Skeletal muscle satellite cell (primary cell): ENCODE results near the gene AIFM3.
A peak's percentile ranks its signal among the peaks of the same experiment; 100 is the strongest.

ENCODE experiments used
- H3K27me3 ChIP-seq: 2 replicates; pipeline ENCODE4 v1.7.0; 2013; ENCODE audit warnings: low read length; ENCODE audit not compliant: control insufficient read depth, insufficient read depth
- H3K36me3 ChIP-seq: 2 replicates; pipeline ENCODE4 v1.7.0; 2013; ENCODE audit warnings: mild to moderate bottlenecking, control low read depth, low read length; ENCODE audit not compliant: insufficient read depth
- H3K4me1 ChIP-seq: 2 replicates; pipeline ENCODE4 v1.7.0; 2013; ENCODE audit warnings: low read length; ENCODE audit not compliant: control insufficient read depth, insufficient read depth
- H3K4me2 ChIP-seq: 2 replicates; pipeline ENCODE4 v1.7.0; 2013; ENCODE audit warnings: mild to moderate bottlenecking, low read length
- H3K4me3 ChIP-seq: 2 replicates; pipeline ENCODE4 v1.7.0; 2013; ENCODE audit warnings: low read length
- H3K9ac ChIP-seq: 2 replicates; pipeline ENCODE4 v1.7.0; 2013; ENCODE audit warnings: mild to moderate bottlenecking, low read depth, low read length, moderate library complexity
- H3K9me3 ChIP-seq: replicated peaks from 2 replicates; pipeline ENCODE4 v1.7.0; 2013; ENCODE audit warnings: mild to moderate bottlenecking, control low read depth, low read length

The AIFM3 gene

DNA sequence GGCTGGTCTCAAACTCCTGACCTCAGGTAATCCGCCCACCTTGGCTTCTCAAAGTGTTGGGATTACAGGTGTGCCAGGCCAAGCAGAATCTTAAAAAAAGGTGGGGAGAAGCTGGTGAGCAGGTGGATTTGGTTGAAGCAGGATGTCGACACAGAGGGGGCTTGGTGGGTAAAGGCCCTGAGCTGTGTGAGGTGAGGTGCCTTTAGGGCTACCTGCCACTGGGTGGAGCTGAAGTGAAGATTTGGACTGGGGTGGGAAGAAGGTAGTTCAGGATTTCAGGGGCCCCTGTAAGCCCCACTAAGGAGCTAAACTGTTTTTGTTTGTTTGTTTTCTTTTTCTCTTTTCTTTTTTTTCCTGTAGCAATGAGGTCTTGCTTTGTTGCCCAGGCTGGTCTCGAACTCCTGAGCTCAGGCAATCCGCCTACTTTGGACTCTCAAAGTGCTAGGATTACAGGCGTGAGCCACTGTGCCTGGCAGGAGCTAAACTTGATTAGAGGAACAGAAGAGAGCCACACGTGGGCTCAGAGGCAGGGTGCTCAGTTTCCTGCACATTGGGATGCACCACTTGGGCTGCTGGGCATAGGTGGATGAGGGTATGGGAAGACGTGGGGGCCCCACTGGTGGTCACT lies 53.9 kb downstream of the AIFM3 start:
- peaks cover 6% of the 10 kb centered on the region for H3K4me1 ChIP-seq
- H3K9ac ChIP-seq = no peak overlapping the region
- H3K36me3 ChIP-seq = no peaks in the 10 kb centered on the region
- H3K27me3 ChIP-seq = peaks cover 4% of the 10 kb centered on the region
- no peak overlapping the region for H3K4me2 ChIP-seq
- no peak overlapping the region for H3K4me3 ChIP-seq
- H3K9me3 ChIP-seq = no peaks in the 10 kb centered on the region

DNA sequence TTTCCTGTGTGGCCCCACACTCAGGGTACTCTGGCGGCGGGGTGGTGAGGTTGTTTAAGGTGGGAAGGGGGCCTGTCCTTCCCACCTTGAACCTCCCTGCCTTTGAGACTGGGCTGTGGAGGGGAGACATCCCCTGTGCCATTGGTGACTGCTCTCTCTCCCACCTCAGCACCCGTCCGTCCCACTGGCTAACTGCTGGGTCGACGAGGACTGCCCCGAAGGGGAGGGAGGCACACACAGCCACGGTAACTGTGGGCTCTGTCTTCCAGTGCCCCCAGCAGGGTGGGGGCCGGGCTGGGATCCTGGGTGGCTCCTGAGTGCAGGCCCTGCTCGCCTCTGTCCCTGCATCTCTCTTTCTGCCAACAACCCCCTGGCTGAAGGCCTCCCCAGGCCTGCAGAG lies 55.5 kb downstream of the AIFM3 start:
- Histone ChIP-seq H3K4me2 (no peak overlapping the region), H3K4me1 (peaks cover 6% of the 10 kb centered on the region), H3K9me3 (no peaks in the 10 kb centered on the region), H3K9ac (no peak overlapping the region), H3K27me3 (peaks cover 12% of the 10 kb centered on the region), H3K36me3 (no peaks in the 10 kb centered on the region), H3K4me3 (no peak overlapping the region)

DNA sequence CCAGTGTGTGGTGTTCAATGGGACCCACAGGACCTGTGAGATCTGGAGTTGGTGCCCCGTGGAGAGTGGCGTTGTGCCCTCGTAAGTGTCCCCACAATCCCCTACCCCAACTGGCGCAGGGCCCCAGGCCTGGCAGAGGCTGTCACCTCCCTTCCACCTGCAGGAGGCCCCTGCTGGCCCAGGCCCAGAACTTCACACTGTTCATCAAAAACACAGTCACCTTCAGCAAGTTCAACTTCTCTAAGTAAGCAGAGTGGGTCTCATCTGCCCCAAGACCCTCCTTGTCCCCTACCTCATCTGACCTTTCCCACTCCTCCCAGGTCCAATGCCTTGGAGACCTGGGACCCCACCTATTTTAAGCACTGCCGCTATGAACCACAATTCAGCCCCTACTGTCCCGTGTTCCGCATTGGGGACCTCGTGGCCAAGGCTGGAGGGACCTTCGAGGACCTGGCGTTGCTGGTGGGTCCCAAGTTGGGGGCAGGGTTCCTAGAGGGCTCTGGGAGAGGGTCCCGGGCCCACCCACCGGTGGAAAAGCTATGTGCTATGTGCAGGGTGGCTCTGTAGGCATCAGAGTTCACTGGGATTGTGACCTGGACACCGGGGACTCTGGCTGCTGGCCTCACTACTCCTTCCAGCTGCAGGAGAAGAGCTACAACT lies 56.0 kb downstream of the AIFM3 start:
- peaks cover 9% of the 10 kb centered on the region for H3K4me1 ChIP-seq
- H3K4me3 ChIP-seq = no peak overlapping the region
- no peak overlapping the region for H3K4me2 ChIP-seq
- H3K9ac ChIP-seq = no peak overlapping the region
- H3K36me3 ChIP-seq = no peaks in the 10 kb centered on the region
- no peaks in the 10 kb centered on the region for H3K9me3 ChIP-seq
- peaks cover 13% of the 10 kb centered on the region for H3K27me3 ChIP-seq

DNA sequence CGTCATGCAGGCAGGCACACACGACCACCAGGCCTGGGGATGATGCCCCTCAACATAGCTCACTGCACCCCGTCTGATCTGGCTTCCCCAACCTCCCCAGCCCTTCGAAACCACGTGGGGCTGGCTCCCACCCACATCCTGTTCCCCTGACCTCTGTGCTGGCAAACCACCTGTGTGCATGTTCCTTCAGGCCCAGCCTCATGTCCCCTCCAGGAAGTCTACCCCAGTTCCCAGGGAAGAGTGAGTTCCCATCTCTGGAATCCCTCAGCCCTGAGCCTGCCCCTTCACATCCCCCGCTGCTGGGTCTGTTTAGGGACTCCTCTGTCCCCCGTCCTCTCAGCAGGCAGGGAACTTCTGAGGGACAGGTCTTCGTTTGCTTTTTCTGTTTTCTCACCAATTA lies 58.2 kb downstream of the AIFM3 start:
- H3K9me3 ChIP-seq = no peaks in the 10 kb centered on the region
- no peak overlapping the region for H3K9ac ChIP-seq
- H3K36me3 ChIP-seq = no peaks in the 10 kb centered on the region
- H3K4me3 ChIP-seq = no peak overlapping the region
- no peak overlapping the region for H3K4me2 ChIP-seq
- peaks cover 32% of the 10 kb centered on the region for H3K27me3 ChIP-seq
- peaks cover 9% of the 10 kb centered on the region for H3K4me1 ChIP-seq

DNA sequence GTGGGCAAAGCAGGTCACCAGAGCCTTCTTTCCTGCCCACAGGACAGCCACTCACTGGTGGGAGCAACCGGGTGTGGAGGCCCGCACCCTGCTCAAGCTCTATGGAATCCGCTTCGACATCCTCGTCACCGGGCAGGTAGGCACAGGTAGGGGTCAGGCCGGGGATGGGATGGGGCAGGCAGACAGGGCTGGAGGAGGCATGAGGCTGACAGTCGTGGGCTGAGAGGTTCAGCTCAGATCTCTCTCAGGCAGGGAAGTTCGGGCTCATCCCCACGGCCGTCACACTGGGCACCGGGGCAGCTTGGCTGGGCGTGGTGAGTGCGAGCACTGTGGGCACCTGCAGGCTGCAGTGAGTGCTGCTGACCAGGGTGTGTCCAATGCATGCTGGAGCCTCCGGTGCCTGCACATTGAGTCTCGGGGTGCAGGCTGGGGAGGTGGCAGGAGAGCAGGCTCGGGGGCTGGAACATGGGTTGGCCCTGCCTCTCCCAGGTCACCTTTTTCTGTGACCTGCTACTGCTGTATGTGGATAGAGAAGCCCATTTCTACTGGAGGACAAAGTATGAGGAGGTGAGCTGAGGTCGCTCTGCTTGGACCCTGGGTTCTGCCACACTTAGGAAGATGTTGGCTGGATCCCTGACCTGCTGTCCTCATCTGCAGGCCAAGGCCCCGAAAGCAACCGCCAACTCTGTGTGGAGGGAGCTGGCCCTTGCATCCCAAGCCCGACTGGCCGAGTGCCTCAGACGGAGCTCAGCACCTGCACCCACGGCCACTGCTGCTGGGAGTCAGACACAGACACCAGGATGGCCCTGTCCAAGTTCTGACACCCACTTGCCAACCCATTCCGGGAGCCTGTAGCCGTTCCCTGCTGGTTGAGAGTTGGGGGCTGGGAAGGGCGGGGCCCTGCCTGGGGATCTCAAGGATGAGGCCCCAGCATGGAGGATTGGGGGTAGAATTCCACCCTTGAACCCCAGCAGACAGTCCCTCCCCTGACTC lies 59.0 kb downstream of the AIFM3 start:
- Histone ChIP-seq H3K9ac (no peak overlapping the region), H3K4me1 (peaks cover 9% of the 10 kb centered on the region)

DNA sequence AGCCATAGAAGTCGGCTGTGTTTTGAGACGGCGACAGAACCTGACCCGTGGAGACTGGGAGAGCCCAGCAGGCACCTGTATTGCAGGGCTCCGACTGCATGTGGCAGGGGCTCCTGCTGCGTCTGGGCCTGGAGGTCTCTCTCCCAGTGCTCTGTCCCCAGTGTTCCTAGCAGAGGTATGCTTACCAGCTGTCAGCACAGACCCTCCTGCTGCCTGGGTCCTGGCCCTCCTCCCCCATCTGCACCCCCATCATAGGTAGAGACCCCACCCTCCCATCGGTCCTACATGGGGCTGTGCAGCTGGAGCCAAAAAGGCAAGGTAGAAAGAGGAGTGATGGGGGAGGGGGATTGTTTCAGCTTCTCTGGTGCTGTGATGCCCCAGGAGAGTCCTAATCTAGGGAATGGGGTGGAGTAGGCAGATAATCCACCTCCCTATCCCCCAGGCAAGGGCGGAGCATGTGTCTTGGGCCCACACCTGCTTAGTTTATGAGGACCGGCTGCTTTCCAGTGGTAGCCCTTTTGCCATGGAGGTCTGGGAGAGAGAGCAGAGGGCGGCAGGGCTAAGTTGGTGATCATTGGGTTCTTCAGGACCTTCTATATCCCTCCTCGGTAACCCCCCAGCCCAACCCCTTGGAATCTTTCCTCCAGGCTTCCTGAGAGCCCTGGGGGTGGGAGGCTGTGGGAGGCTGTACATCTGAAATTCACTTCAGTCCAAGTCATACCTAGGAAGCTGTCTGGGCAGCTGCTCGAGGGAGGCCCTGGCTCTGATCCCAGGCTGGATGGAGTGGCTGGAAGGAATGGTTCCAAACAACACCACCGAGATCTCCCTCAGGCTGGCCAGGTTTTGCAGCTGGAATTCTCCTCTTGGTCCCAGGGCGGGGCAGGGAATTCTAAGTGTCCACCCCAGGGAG lies 60.0 kb downstream of the AIFM3 start:
- Histone ChIP-seq H3K4me1 (peaks cover 12% of the 10 kb centered on the region), H3K4me2 (peak overlapping the region; percentile 33), H3K36me3 (no peaks in the 10 kb centered on the region), H3K27me3 (peaks cover 50% of the 10 kb centered on the region), H3K9me3 (no peaks in the 10 kb centered on the region), H3K9ac (no peak overlapping the region), H3K4me3 (no peak overlapping the region)

More for the DNA sequence above, 59.0 kb downstream of the AIFM3 start:
- Histone ChIP-seq H3K36me3 (no peaks in the 10 kb centered on the region), H3K4me3 (no peak overlapping the region), H3K4me2 (no peak overlapping the region), H3K9me3 (no peaks in the 10 kb centered on the region), H3K27me3 (peaks cover 40% of the 10 kb centered on the region)

DNA sequence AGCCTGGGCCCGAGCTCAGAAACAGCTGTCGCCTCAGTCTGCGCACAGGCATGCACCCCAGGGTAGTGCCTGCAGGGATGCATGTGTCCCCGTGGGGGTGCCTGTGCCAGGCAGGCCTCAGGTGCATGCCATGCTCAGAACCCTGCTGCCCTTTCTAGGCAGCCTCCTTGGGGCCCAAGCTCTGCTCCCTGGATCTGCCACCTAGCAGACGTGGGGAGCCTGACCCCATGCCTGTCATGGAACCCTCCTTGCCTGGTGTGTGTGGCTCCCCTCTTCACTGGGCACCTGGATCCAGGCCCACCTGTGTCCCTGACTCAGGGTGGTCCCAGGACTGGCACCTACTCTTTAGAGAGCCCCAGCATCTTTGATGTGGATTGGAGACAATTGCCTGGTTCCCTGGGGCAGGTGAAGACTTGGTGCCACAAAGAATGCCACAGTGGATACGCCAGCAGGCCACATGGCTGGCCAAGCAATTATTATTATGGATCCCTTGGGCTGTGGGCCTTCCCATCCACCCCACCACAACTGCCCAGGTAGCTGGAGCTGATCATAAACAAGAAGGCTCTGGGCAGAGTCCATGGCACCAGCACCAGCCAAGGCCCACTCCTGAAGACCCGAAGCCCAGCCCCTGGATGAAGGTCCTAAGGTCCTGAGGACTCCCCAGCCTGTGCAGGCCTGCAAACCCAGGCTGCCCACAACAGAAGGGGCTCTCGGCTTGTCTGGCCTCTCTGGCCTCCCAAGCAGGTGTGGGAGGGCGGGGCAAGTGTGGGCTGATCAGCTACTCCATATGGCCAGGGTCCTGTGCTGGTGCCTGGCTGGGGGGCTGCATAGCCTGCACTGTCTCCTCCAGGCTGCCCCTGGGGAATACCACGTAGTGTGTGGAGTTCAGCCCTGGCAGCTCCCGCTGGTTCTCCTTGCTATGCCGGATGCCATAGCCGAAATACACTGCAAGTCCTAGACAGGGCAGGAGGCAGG lies 61.5 kb downstream of the AIFM3 start:
- Histone ChIP-seq H3K27me3 (peaks cover 62% of the 10 kb centered on the region), H3K4me2 (no peak overlapping the region), H3K9ac (no peak overlapping the region), H3K36me3 (no peaks in the 10 kb centered on the region), H3K9me3 (no peaks in the 10 kb centered on the region), H3K4me1 (peaks cover 15% of the 10 kb centered on the region), H3K4me3 (no peak overlapping the region)

DNA sequence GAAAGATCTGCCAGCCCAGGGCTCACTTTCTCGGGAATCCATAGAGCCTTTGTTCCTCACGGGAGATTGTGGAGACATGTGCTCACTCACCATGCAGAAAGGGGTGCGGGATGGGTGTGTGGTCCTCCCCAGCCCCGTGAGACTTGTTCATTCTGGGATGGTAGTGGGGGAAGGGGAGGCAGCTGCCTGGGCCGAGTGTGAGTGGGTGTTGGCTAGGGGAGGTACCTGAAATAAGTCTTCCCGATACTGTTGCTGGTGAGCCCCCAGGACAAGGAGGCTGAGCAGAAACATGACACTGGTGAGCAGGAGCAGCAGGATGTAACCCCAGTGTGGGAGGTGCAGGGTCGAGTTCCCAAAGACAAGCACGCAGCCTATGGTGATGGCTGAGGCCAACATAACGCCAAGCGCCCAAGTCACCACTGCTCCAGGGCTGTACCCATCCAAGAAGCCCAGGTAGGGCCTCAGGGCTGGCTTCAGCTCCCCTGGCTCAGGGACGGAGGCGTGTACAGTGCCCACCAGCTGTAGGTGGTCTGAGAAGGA lies 62.5 kb downstream of the AIFM3 start:
- Histone ChIP-seq H3K4me1 (peaks cover 15% of the 10 kb centered on the region), H3K4me3 (no peak overlapping the region), H3K4me2 (no peak overlapping the region), H3K9me3 (no peaks in the 10 kb centered on the region), H3K36me3 (no peaks in the 10 kb centered on the region), H3K27me3 (peaks cover 67% of the 10 kb centered on the region), H3K9ac (no peak overlapping the region)

DNA sequence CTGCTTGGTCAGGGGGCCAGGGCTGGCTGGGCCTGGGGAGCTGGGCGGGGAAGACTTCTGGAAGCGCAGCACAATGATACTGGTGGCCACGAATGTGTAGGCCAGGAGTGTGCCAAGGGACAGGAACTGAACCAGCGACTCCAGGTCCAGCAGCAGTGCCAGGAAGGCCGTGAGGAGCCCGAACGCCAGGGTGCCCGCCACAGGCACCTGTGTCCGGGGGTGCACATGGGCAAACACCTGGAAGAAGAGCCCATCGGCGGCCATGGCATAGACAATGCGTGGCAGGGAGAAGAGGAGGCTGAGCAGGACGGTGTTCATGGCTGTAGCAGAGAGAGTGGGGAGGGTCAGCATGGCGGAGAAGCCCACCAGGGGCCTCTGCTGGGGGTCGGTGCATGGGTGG lies 63.0 kb downstream of the AIFM3 start:
- no peak overlapping the region for H3K4me3 ChIP-seq
- no peaks in the 10 kb centered on the region for H3K9me3 ChIP-seq
- no peak overlapping the region for H3K9ac ChIP-seq
- no peak overlapping the region for H3K4me2 ChIP-seq
- peaks cover 67% of the 10 kb centered on the region for H3K27me3 ChIP-seq
- peaks cover 15% of the 10 kb centered on the region for H3K4me1 ChIP-seq
- no peaks in the 10 kb centered on the region for H3K36me3 ChIP-seq
